Measurements from ENCODE around the gene RSRC1.
"Not testable (repeated sequence)": the region's sequence is repeated elsewhere in the genome, so short reads cannot be mapped to it uniquely, and the experiment has no call there.

The RSRC1 gene

DNA sequence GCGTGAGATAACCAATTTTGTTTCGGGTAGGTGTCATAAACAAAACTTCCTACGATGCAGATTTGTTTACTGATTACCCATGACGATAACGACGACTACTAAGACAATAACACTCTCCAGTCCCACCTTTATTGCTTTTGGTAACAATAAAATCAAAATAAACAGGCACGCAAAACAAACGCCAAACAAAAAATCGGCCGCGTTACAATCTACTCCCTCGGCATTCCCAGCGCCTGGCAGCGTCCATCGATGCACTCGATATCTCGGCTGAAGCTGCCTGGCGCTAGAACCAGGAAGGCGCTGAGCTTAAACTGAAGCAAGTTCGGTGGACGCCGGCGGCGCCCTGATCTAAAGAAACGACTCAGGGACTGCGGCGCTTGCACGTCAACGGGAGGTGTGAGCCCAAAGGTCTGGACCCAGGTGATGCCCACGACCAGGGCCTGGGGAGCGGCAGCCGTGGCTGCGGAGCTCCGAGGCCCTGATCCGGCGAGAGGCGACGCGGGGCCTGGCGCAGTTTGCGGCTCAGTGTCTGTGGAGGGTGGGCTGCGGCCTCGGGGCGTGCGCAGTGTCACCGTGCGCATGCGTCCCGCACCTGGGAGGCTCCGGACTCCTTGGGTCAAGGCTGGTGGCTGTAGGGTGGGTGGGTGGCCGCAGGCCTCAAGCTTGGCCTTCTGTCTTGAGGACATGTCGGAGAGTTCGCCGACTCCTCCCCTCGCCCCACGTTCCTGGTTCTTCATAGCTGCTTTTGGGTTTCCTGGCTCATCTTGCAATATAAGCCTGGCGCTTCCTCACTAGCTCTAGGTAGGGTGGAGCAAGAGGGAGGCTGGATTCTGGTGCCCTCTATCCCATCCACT is at the start of gene RSRC1:
RSRC1 (plus strand) TSS at position 286 of the 854 bp plus-strand sequence. CDS start 12,016 bp downstream, outside the sequence.
- peak; percentile 91 for DNase-seq

DNA sequence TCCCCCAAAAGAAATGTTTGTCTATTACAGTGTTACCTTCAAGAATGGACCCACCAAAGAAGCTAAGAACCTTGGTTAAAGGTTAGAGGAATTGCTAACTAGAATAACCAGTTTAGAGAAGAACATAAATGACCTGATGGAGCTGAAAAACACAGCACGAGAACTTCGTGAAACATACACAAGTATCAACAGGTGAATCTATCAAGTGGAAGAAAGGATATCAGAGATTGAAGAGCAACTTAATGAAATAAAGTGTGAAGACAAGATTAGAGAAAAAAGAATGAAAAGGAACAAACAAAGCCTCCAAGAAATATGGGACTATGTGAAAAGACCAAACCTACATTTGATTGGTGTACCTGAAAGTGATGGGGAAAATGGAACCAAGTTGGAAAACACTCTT is 44.3 kb upstream of the RSRC1 start:
- DNase-seq, result not testable (repeated sequence)

DNA sequence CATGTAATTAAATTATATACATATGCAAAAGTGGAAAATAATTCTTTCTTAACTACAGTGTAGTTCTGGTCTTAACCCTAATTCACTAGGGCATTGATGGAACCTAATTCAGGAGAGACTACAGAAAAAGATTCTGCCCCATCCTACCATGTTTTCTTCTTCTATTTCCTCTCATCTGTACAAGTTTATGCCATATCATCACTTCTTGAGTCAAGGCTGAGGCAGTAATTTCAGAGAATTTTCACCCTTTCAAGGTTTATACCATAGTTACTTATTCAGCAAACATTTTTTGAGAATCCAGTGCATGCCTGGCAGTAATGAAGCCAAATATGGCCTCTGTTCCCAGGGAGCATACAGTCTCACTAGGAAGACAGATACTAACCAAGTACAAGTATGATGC is 37.1 kb upstream of the RSRC1 start:
- DNase-seq, result no peak

DNA sequence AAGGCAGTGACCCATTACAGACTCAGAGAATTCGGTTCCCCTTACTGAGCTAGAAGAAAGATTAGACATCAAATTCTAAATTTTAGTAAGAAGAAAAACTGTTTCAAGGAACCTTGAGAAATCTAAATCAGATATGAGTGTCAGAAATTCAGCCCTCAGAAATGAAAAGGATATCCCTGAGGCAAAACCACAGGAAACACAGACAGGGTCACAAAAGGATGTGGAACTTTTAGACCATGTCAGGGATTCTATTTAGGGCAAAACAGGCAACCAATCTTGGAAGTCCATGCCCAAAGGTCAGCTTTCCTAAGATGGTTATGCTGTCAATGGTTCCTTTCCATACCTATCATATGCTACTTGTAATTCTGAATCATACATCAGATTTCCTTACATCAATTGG is 35.3 kb upstream of the RSRC1 start:
- no peak for DNase-seq

DNA sequence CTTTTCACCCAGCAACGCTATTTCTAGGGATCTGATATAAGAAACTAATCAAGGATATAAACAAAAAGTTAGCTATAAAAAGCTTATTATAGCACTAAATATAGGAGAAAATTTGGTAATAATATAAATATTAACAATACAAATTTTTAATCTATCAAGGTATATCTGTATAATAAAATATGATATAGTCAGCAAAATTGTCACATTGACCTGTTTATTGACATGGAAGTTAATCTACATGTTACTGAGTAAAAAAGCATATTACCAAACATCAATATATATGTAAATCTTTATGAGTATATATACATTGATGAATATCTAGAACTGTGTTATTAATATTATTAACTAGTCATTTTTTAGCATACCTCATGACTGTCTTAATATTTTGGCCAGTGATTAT is 30.3 kb upstream of the RSRC1 start:
- DNase-seq, result no peak

- DNase-seq, result no peak
These were observed 25.2 kb upstream of the RSRC1 start for GRCh38 chr3:158084651-158085050.

- no peak for DNase-seq
These were observed 24.5 kb upstream of the RSRC1 start for GRCh38 chr3:158085358-158085757.

GRCh38 chr3:158085931-158086330 is 24.0 kb upstream of the RSRC1 start:
- DNase-seq, result no peak

DNA sequence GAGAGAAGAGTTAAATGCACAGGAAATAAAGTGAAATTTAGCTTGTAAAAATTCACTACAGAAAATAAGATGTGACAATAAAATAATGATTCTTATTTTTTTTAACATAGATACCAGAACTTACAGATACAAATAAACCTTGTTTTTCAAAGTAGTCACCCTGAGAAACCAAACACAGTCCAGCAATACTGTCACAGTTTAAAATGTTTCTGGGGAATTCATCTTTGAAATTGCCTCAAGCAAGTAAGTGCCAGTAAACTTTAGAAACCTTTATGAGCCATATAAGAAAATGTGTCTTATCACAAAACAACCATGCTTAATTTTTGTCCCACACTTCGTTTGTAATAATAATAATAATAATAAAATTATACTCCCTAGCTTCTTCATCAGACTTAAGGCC is 23.5 kb upstream of the RSRC1 start:
- no peak for DNase-seq

DNA sequence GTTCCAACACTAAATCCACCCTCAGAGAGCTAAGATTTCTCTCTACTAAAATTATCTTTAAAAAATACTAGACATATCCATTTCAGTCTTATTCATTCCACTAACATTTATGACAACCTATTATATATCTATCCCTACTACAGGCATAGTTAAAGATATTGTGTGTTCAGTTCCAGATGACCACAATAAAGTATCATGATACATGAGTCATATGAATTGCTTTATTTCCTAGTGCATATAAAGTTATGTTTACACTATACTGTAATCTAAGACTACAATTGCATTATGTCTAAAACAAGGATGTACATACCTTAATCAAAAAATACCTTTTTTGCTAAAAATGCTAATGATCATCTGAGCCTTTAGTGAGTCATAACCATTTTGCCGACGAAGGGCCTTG is 23.1 kb upstream of the RSRC1 start:
- no peak for DNase-seq

- no peak for DNase-seq
These were observed 18.4 kb upstream of the RSRC1 start for GRCh38 chr3:158091531-158091930.

GRCh38 chr3:158093526-158093925 is 16.4 kb upstream of the RSRC1 start:
- DNase-seq, result no peak

DNA sequence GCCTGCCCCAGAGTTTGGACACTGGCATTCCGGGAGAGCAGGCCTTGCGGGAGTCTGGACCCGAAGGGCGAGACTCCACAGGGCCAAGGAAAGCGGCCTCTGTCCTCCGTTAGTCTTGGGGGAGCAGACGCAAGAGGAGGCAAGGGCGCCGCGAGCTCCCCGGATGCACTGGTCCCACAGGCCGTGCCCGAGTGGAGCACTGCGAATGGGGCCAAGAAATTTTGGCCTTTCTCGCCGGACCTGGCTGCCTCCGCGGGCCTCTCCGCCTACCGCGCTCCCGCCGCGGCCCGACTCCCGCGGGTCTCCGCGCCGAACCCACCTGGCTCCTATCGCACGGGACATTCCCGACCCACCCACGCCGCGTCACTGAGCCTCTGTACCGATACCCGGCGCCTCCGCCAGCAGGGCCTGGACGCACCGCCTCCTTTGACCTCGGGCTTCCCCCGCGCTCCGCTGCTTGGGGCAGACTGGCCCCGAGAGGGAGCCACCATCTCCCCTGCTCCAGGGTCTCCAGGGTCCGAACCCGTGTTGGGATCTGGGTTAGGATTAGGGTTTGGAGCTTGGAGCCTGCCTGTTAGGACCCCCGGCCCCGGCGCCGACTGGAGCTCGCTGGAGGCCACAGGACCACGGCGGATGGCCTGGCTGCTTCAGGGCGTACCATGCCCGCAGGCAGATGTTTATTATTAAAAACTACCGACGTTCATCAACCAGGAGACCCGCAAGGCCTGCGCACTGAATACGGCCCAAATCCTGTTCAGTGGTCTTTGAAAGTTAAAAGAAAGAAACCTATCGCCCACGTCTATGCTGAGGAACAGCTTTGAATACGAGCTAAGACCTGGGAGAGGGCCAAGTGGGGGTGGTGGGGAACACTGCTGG is 15.4 kb upstream of the RSRC1 start:
- no peak for DNase-seq

DNA sequence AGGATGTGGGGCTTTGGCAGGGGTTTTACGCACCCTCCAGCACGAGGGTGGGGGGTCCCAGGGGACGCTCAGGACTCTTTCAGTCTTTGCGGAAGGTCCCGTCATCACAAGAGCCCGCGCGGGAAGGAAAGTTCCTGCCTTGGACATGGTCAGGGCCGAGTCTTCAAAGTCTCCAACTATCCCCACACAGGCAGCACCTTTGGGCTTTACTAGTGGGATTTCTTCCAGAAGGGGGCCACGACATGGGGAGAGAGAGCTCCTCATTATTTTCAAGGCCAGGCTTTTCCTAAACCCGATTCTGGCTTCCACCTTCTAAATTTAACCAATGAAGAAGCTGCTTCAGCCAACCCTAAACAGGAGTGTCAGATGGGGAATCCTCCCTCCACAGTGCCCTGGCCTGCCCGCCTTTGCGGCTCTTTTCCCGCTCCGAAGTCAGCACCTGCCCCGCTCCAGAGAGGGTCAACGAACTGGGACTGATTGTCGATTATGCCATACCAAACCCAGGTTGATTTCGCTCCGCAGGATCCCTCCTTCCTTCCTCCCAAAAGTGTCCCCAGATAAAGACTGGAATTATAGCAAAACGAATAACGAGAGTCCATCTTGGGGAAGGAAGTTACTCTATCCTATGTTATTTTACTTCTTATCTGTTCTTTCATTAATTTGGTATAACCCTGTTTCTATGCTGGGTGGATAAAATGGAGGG is 14.6 kb upstream of the RSRC1 start:
- DNase-seq, result no peak

- no peak for DNase-seq
These were observed 13.8 kb upstream of the RSRC1 start for GRCh38 chr3:158095814-158096704.

- no peak for DNase-seq
These were observed 12.8 kb upstream of the RSRC1 start for GRCh38 chr3:158097081-158097592.

DNA sequence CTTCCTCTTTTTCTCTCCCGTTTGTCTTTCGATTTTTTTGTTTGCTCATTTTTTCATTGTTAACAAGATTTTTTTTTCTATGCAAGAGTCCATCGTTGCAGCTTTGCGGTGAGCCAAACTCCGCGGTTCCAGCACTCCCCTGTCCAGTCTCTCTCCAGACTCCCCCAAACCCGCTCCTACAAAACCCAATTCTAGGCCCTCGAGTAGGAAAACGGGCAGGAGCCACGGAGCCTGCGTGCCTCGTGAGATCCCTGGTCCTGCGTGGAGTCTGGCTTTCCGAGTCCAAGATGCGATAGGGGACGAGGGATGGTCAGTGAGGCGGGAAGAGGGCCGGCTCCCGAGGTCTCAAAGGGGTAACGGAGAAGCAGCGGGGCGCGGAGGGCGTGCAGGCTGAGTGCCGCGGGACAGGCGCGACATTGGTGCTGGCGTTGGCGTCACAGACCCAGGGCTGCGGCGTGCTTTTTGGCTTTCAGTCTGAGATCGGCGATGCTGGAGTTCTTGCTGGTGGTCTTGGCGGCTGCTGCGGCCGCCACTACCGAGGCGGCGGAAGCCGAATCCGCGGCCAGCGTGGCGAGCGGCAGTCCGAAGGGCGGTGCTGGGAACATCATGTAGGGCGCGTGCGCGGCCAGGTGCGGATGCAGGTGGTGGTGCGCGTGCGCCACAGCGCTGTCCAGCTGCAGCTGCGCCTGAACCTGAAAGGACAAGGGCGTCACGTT is 12.1 kb upstream of the RSRC1 start:
- DNase-seq, result peak; percentile 65

- DNase-seq, result no peak
These were observed 11.6 kb upstream of the RSRC1 start for GRCh38 chr3:158098309-158098639.

- no peak for DNase-seq
These were observed 11.0 kb upstream of the RSRC1 start for GRCh38 chr3:158098834-158099424.

GRCh38 chr3:158100681-158101080 is 9.2 kb upstream of the RSRC1 start:
- DNase-seq, result no peak
